ENCODE results near the gene TTC34. TPM values are rescaled to one million over a fixed set of nuclear protein-coding genes. Genes with fewer than 3 reads are reported as not detected.

The TTC34 gene
- total RNA-seq, 1 experiment from 2014 or later: 0.61 TPM

- Mint-ChIP-seq H3K27me3 (ENCODE audit: low read depth) (no peaks in the 10 kb centered on the region; the same call in 1 of the 2 replicates), H3K36me3 (peaks cover 5% of the 10 kb centered on the region), H3K4me1 (no peaks in the 10 kb centered on the region), H3K27ac (no peak overlapping the region), H3K9me3 (peaks cover 9% of the 10 kb centered on the region), H3K4me3 (no peak overlapping the region)
- ChIA-PET CTCF (no interaction called here), POLR2A (no interaction called here)
- no peak for ATAC-seq
- peak; percentile 9 for DNase-seq (ENCODE audit: low spot score)
- no peak for TF ChIP-seq TCF7 (CRISPR knock-in tag; IDR thresholded peaks at IDR 0.05; ENCODE audit: low read depth)
- no peak for TF ChIP-seq E2F1 (CRISPR knock-in tag; IDR thresholded peaks at IDR 0.05)
- no peak for TF ChIP-seq ESRRA (CRISPR knock-in tag; IDR thresholded peaks at IDR 0.05; ENCODE audit: borderline replicate concordance)
- TF ChIP-seq ZNF532 (CRISPR knock-in tag; IDR thresholded peaks at IDR 0.05; ENCODE audit: borderline replicate concordance): no peak
- TF ChIP-seq ZNF416 (CRISPR knock-in tag; IDR thresholded peaks at IDR 0.05): no peak
- TF ChIP-seq OVOL2 (CRISPR knock-in tag; IDR thresholded peaks at IDR 0.05; ENCODE audit: borderline replicate concordance): no peak
- TF ChIP-seq IRF2 (CRISPR knock-in tag; IDR thresholded peaks at IDR 0.05; ENCODE audit: borderline replicate concordance, low read depth): no peak
- TF ChIP-seq AR (CRISPR knock-in tag; IDR thresholded peaks at IDR 0.05): no peak
- no peak for TF ChIP-seq ZSCAN18 (CRISPR knock-in tag; IDR thresholded peaks at IDR 0.05)
- no peak for TF ChIP-seq E2F5 (CRISPR knock-in tag; IDR thresholded peaks at IDR 0.05)
- no peak for TF ChIP-seq ZNF512 (CRISPR knock-in tag; IDR thresholded peaks at IDR 0.05; ENCODE audit: borderline replicate concordance)
- TF ChIP-seq NFE2L1 (CRISPR knock-in tag; IDR thresholded peaks at IDR 0.05): no peak
Observed at GRCh38 chr1:2605509-2606395, 195.7 kb downstream of the TTC34 start.
